Measurements from ENCODE around the gene DNAJC5G.
"Not testable (repeated sequence)": the region's sequence is repeated elsewhere in the genome, so short reads cannot be mapped to it uniquely, and the experiment has no call there.

Gene DNAJC5G

GRCh38 chr2:27308359-27308881 lies 33.2 kb downstream of the DNAJC5G start, which contains the start of gene UCN:
Gene UCN (minus strand): TSS chr2:27308445. CDS start chr2:27307895, 550 bp downstream.
- Histone ChIP-seq H3K4me3 (ENCODE audit: low read depth, low read length) (no peak within 1 kb of the TSS), H2AFZ (ENCODE audit: low read length, unreplicated experiment) (no peak within 1 kb of the TSS), H3K27me3 (ENCODE audit: insufficient read depth, low read length) (peaks cover 35% of the 10 kb centered on the region), H3K79me2 (ENCODE audit: control insufficient read depth, insufficient read depth, low read length, unreplicated experiment) (no peaks in the 10 kb centered on the region), H3K27ac (ENCODE audit: low read depth, low read length) (no peak within 1 kb of the TSS), H3K4me1 (ENCODE audit: control insufficient read depth, insufficient read depth, low read length, unreplicated experiment) (no peaks in the 10 kb centered on the region), H3K36me3 (ENCODE audit: insufficient read depth, low read length) (peaks cover 9% of the 10 kb centered on the region; the same call in 1 of the 2 replicates)

GRCh38 chr2:27309651-27310050 lies 34.4 kb downstream of the DNAJC5G start:
- peaks cover 32% of the 10 kb centered on the region for H3K27me3 ChIP-seq (ENCODE audit: insufficient read depth, low read length)
- peaks cover 9% of the 10 kb centered on the region; the same call in 1 of the 2 replicates for H3K36me3 ChIP-seq (ENCODE audit: insufficient read depth, low read length)
- no peak overlapping the region for H3K27ac ChIP-seq (ENCODE audit: low read depth, low read length)
- no peaks in the 10 kb centered on the region for H3K4me1 ChIP-seq (ENCODE audit: control insufficient read depth, insufficient read depth, low read length, unreplicated experiment)
- no peak overlapping the region for H2AFZ ChIP-seq (ENCODE audit: low read length, unreplicated experiment)
- H3K79me2 ChIP-seq (ENCODE audit: control insufficient read depth, insufficient read depth, low read length, unreplicated experiment), result no peaks in the 10 kb centered on the region
- H3K4me3 ChIP-seq (ENCODE audit: low read depth, low read length), result no peak overlapping the region

- H3K27me3 ChIP-seq (ENCODE audit: insufficient read depth, low read length), result peaks cover 17% of the 10 kb centered on the region
- H3K36me3 ChIP-seq (ENCODE audit: insufficient read depth, low read length), result peaks cover 9% of the 10 kb centered on the region; the same call in 1 of the 2 replicates
- no peak overlapping the region for H3K27ac ChIP-seq (ENCODE audit: low read depth, low read length)
- H3K4me1 ChIP-seq (ENCODE audit: control insufficient read depth, insufficient read depth, low read length, unreplicated experiment), result no peaks in the 10 kb centered on the region
- no peak overlapping the region for H2AFZ ChIP-seq (ENCODE audit: low read length, unreplicated experiment)
- no peaks in the 10 kb centered on the region for H3K79me2 ChIP-seq (ENCODE audit: control insufficient read depth, insufficient read depth, low read length, unreplicated experiment)
- H3K4me3 ChIP-seq (ENCODE audit: low read depth, low read length), result no peak overlapping the region
These were observed 36.9 kb downstream of the DNAJC5G start for GRCh38 chr2:27312152-27312551.

- peaks cover 5% of the 10 kb centered on the region; the same call in 1 of the 2 replicates for H3K36me3 ChIP-seq (ENCODE audit: insufficient read depth, low read length)
- H3K27ac ChIP-seq (ENCODE audit: low read depth, low read length), result no peak overlapping the region
- no peaks in the 10 kb centered on the region for H3K27me3 ChIP-seq (ENCODE audit: insufficient read depth, low read length)
- H2AFZ ChIP-seq (ENCODE audit: low read length, unreplicated experiment), result no peak overlapping the region
- H3K4me1 ChIP-seq (ENCODE audit: control insufficient read depth, insufficient read depth, low read length, unreplicated experiment), result no peaks in the 10 kb centered on the region
- H3K4me3 ChIP-seq (ENCODE audit: low read depth, low read length), result no peak overlapping the region
- peaks cover 3% of the 10 kb centered on the region for H3K79me2 ChIP-seq (ENCODE audit: control insufficient read depth, insufficient read depth, low read length, unreplicated experiment)
These were observed 38.8 kb downstream of the DNAJC5G start for GRCh38 chr2:27313882-27314645.

- Histone ChIP-seq H3K36me3 (ENCODE audit: insufficient read depth, low read length) (peaks cover under 1% of the 10 kb centered on the region; the same call in 1 of the 2 replicates), H3K79me2 (ENCODE audit: control insufficient read depth, insufficient read depth, low read length, unreplicated experiment) (peaks cover 7% of the 10 kb centered on the region), H3K27ac (ENCODE audit: low read depth, low read length) (no peak overlapping the region), H3K4me3 (ENCODE audit: low read depth, low read length) (no peak overlapping the region), H2AFZ (ENCODE audit: low read length, unreplicated experiment) (no peak overlapping the region), H3K27me3 (ENCODE audit: insufficient read depth, low read length) (no peaks in the 10 kb centered on the region), H3K4me1 (ENCODE audit: control insufficient read depth, insufficient read depth, low read length, unreplicated experiment) (no peaks in the 10 kb centered on the region)
These were observed 39.5 kb downstream of the DNAJC5G start for GRCh38 chr2:27314709-27315108.

GRCh38 chr2:27315122-27315521 lies 39.9 kb downstream of the DNAJC5G start:
- Histone ChIP-seq H3K79me2 (ENCODE audit: control insufficient read depth, insufficient read depth, low read length, unreplicated experiment) (peaks cover 7% of the 10 kb centered on the region), H2AFZ (ENCODE audit: low read length, unreplicated experiment) (no peak overlapping the region), H3K36me3 (ENCODE audit: insufficient read depth, low read length) (no peaks in the 10 kb centered on the region), H3K4me1 (ENCODE audit: control insufficient read depth, insufficient read depth, low read length, unreplicated experiment) (no peaks in the 10 kb centered on the region), H3K27me3 (ENCODE audit: insufficient read depth, low read length) (no peaks in the 10 kb centered on the region), H3K27ac (ENCODE audit: low read depth, low read length) (no peak overlapping the region), H3K4me3 (ENCODE audit: low read depth, low read length) (no peak overlapping the region)

- H3K79me2 ChIP-seq (ENCODE audit: control insufficient read depth, insufficient read depth, low read length, unreplicated experiment), result peaks cover 13% of the 10 kb centered on the region
- no peak overlapping the region for H3K4me3 ChIP-seq (ENCODE audit: low read depth, low read length)
- no peak overlapping the region for H2AFZ ChIP-seq (ENCODE audit: low read length, unreplicated experiment)
- no peaks in the 10 kb centered on the region for H3K36me3 ChIP-seq (ENCODE audit: insufficient read depth, low read length)
- no peaks in the 10 kb centered on the region for H3K27me3 ChIP-seq (ENCODE audit: insufficient read depth, low read length)
- H3K27ac ChIP-seq (ENCODE audit: low read depth, low read length), result no peak overlapping the region
- H3K4me1 ChIP-seq (ENCODE audit: control insufficient read depth, insufficient read depth, low read length, unreplicated experiment), result peaks cover 14% of the 10 kb centered on the region
These were observed 41.6 kb downstream of the DNAJC5G start for GRCh38 chr2:27316655-27317412.

GRCh38 chr2:27319839-27320238 lies 44.6 kb downstream of the DNAJC5G start:
- not testable (repeated sequence) for H2AFZ ChIP-seq (ENCODE audit: low read length, unreplicated experiment); H3K36me3 ChIP-seq (ENCODE audit: insufficient read depth, low read length); H3K27ac ChIP-seq (ENCODE audit: low read depth, low read length); H3K27me3 ChIP-seq (ENCODE audit: insufficient read depth, low read length); H3K4me3 ChIP-seq (ENCODE audit: low read depth, low read length)
- H3K79me2 ChIP-seq (ENCODE audit: control insufficient read depth, insufficient read depth, low read length, unreplicated experiment), result peaks cover 22% of the 10 kb centered on the region
- H3K4me1 ChIP-seq (ENCODE audit: control insufficient read depth, insufficient read depth, low read length, unreplicated experiment), result peaks cover 18% of the 10 kb centered on the region

- Histone ChIP-seq H2AFZ (ENCODE audit: low read length, unreplicated experiment) (no peak overlapping the region), H3K27ac (ENCODE audit: low read depth, low read length) (peak overlapping the region; percentile 95), H3K36me3 (ENCODE audit: insufficient read depth, low read length) (no peaks in the 10 kb centered on the region)
These were observed 45.8 kb downstream of the DNAJC5G start for GRCh38 chr2:27320958-27321543.

GRCh38 chr2:27322301-27322765 lies 47.1 kb downstream of the DNAJC5G start:
- Histone ChIP-seq H3K27me3 (ENCODE audit: insufficient read depth, low read length) (no peaks in the 10 kb centered on the region), H3K79me2 (ENCODE audit: control insufficient read depth, insufficient read depth, low read length, unreplicated experiment) (peaks cover 22% of the 10 kb centered on the region), H3K27ac (ENCODE audit: low read depth, low read length) (peak overlapping the region; percentile 95), H3K36me3 (ENCODE audit: insufficient read depth, low read length) (no peaks in the 10 kb centered on the region), H3K4me1 (ENCODE audit: control insufficient read depth, insufficient read depth, low read length, unreplicated experiment) (peaks cover 18% of the 10 kb centered on the region), H3K4me3 (ENCODE audit: low read depth, low read length) (peak overlapping the region; percentile 99), H2AFZ (ENCODE audit: low read length, unreplicated experiment) (peak overlapping the region; percentile 83)

More at GRCh38 chr2:27320958-27321543, 45.8 kb downstream of the DNAJC5G start:
- H3K4me1 ChIP-seq (ENCODE audit: control insufficient read depth, insufficient read depth, low read length, unreplicated experiment), result peaks cover 18% of the 10 kb centered on the region
- peak overlapping the region; percentile 99 for H3K4me3 ChIP-seq (ENCODE audit: low read depth, low read length)
- peaks cover 22% of the 10 kb centered on the region for H3K79me2 ChIP-seq (ENCODE audit: control insufficient read depth, insufficient read depth, low read length, unreplicated experiment)
- no peaks in the 10 kb centered on the region for H3K27me3 ChIP-seq (ENCODE audit: insufficient read depth, low read length)

Data from ACC112 (cell line).